A549 treated with dexamethasone at 1 μM for 4 hours (cell line): ENCODE results near the gene CATSPER4. TPM values are rescaled to one million over a fixed set of nuclear protein-coding genes. Genes with fewer than 3 reads are reported as not detected.

ENCODE experiments used
- total RNA-seq: library from RNA; stranded (reverse); fragments of 200-300 nt; extraction: Qiagen RNA extraction; gene quantifications from 5 replicates; pipeline ENCODE4 v1.2.3, GENCODE V29; 2022

CATSPER4 gene
- not detected in 5 replicates for total RNA-seq

GRCh38 chr1:26190373-26190987 is at the start of gene CATSPER4:
TSS of gene CATSPER4 (plus strand) at chr1:26190602. CDS start at chr1:26190628, 26 bp downstream.

DNA sequence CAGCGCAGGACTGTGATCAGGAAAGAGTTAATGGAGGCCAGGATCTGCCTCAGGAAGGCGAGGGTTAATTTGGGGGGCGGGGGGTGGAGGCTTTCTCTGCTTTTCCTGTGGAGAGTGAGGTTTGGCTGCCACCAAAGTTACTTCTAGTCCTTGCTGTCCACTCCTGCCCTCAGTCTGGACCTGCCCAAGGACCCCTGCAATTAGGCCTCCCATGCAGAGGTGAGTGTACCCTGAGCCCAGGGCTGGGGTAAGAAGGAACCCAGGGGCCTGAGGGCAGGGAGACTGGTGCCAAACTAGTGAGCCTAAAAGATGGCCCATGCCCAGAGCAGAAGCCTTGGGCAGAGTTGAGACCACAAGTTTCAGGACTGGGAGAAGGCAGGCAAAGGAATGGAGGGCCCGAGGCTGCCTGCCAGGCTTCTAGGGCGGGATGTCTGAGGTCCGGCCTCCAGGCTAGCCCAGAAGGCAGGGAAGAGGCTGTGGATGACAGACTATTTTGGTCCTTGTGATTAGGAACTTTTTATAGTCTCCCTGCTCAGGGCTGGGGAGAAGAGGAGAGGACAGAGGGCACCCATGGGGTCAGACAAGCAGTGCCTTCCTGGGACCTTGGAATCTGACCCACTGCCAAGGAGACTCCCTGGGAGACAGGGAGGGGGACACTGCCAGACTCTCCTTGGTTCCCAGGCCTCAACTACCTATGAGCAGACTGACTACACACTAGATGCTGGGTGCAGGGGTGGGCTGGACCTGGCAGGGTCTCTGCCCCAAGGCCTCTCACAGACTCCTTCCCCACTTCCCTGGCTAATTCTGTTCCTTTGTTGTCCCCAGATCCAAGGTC is 31.3 kb upstream of the CATSPER4 start, which contains the start of gene FAM110D:
Gene FAM110D, plus strand, starts transcription at position 172 of the 835 bp plus-strand sequence. CDS start 2,213 bp downstream, outside the sequence.

DNA sequence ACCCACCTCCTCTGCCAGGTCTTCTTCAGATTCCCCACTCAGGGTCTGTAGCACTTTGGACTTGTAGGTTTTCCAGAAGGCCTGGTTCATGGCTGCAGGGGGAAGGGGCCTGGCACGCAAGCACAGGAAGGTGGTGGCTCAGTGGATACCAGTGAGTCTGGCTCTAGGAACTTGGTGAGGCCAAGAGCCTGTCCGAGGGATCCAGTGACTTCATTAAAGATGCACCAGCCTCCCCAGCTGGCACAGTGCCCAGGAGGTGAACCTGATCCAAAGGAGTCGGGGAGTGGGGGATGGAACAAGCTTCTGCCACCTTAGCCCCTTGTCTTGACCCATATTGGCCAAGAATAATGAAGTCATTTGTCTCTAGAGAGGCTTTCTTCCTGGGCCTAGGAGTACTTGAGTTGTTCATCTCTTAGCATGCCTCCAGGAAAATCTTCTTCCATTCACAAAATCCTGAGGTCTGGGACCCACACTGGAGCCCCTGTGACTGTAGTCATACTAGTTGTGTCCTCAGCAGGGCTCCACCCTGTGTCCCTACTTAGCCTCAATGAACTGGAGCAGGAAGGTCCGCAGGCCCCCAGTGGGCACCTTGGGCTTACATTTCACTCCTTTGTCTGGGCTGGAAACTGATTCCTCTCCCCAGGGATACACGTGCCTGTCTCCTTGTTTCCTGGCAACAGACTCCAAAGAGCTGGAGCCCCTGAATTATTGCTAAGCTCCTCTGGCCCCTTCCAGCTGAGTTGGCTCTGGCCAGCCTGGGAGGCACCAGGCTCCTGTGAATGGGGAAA is 21.8 kb upstream of the CATSPER4 start, which contains the start of gene C1orf232:
Gene C1orf232, minus strand, starts transcription at position 554 of the 788 bp plus-strand sequence. Its CDS starts 464 bp downstream, at position 90.

DNA sequence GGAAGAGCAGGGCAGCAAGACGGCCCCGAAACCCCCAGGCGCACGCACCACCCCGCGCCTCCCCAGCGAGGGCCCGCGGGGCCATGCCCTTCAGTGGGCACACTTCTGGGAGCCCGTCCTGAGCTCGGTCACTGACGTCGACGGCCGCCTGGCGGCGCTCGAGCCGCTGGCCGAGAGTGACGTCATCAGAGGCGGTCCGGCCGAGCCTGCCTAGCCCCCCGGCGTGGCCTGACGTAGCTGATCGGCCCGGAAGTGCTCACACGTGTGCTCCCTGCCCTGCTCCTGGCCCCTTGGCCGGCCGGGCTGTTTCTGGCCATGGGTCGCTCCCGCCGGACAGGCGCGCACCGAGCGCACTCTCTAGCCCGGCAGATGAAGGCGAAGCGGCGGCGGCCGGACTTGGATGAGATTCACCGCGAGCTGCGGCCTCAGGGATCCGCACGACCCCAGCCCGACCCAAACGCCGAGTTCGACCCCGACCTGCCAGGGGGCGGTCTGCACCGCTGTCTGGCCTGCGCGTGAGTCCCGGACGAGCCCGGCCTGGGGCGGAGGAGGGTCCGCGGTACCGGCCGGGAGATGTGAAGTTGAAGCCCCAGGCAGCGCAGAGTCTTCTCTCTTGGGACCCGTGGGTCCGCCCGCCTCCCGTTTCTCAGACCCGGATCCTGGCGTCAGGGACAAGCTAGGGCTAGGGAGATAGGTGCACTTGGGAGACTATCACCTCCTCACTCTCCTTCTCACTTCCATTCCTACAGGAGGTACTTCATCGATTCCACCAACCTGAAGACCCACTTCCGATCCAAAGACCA is 20.5 kb upstream of the CATSPER4 start, which contains the start of gene ZNF593:
Gene ZNF593, plus strand, starts transcription at position 240 of the 803 bp plus-strand sequence. Its CDS starts 76 bp downstream, at position 316.

DNA sequence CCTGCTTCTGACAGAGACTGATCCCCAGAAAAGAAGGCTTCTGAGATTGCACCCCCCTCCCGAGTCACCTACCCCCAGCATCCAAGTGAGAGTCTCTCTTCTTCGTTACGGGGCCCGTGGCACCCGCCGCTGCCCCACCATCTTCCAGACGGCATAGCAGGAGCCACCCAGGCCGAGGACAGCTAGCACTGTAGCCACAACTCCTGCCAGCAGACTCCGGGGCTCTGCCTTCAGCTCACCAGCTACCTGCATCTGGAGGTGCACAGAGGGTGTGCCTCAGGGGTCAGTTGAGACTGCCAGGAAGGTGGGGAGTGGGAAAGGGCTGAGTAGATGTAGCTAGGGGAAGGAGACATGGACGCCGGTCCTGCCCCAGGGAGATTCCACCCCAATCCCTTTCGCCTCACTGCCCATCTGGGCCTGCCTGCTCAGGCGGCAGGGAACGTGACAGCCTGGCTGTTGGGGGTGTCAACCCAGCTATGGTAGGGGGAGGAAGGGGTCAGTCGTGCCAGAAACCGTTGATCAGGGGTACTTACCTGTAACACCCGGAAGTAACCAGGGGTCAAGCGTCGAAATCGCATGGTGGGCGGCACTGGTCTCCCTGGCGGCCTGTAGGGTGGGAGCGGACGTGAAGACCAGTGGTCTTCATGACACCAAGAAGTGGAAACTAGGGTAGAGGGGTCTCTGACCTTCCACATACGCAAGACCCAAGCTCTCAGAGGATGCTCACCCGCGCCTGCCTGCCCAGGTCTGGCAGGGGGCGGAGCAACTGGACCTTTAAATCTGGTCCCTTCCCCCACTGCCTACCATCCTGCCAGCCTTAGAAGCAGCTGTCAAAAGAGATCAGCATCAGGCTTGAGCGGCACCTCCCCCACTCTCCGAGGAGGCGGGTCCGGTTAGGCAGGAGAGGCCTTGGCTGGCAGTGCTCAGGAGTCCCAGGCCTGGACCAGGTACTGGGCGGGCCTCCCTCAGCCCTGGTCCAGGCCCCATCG is 19.0 kb upstream of the CATSPER4 start, which contains the start of gene ZNF593OS:
Gene ZNF593OS, minus strand, starts transcription at position 749 of the 989 bp plus-strand sequence. Its CDS starts 171 bp downstream, at position 578.

GRCh38 chr1:26177182-26177684 is 13.2 kb upstream of the CATSPER4 start, which contains the start of gene CNKSR1:
TSS of gene CNKSR1 (plus strand) at chr1:26177491. CDS start at chr1:26177548, 57 bp downstream.

GRCh38 chr1:26233903-26234643 is 43.7 kb downstream of the CATSPER4 start, which contains the start of gene CEP85:
TSS of gene CEP85 (plus strand) at chr1:26234200. CDS start at chr1:26239784, 5,584 bp downstream.

Other genes with a start within 250 kb of the CATSPER4 start
- gene PAFAH2, start 192.5 kb upstream of the CATSPER4 start, total RNA-seq: 6.8 to 8.4 TPM (median 8.0 TPM) in 5 replicates
- 0.05 TPM in 1 of 5 replicates, not detected in the others for gene EXTL1, start 168.8 kb upstream of the CATSPER4 start, total RNA-seq
- gene SLC30A2, start 144.5 kb upstream of the CATSPER4 start, total RNA-seq: 0.27 to 0.55 TPM (median 0.36 TPM) in 5 replicates
- gene TRIM63, start 123.0 kb upstream of the CATSPER4 start, total RNA-seq: 1.7 to 2.8 TPM (median 2.2 TPM) in 5 replicates
- gene PDIK1L, start 78.8 kb upstream of the CATSPER4 start, total RNA-seq: 1.9 to 2.4 TPM (median 2.0 TPM) in 5 replicates
- gene FAM110D, start 31.5 kb upstream of the CATSPER4 start, total RNA-seq: 0.04 TPM in 2 of 5 replicates, not detected in the others
- gene C1orf232, start 21.6 kb upstream of the CATSPER4 start, total RNA-seq: not detected in 5 replicates
- 46.6 to 63.3 TPM (median 55.0 TPM) in 5 replicates for gene ZNF593, start 20.7 kb upstream of the CATSPER4 start, total RNA-seq
- gene ZNF593OS, start 18.8 kb upstream of the CATSPER4 start, total RNA-seq: 0.10 to 0.70 TPM in 2 of 5 replicates, not detected in the others
- gene CNKSR1, start 13.1 kb upstream of the CATSPER4 start, total RNA-seq: 0.17 to 0.57 TPM (median 0.31 TPM) in 4 of 5 replicates, not detected in the other
- 10.7 to 12.9 TPM (median 12.3 TPM) in 5 replicates for gene CEP85, start 43.6 kb downstream of the CATSPER4 start, total RNA-seq
- gene SH3BGRL3, start 89.5 kb downstream of the CATSPER4 start, total RNA-seq: 113 to 153 TPM (median 142 TPM) in 5 replicates
- gene UBXN11, start 116.0 kb downstream of the CATSPER4 start, total RNA-seq: 9.7 to 14.8 TPM (median 13.5 TPM) in 5 replicates
- gene CD52, start 127.4 kb downstream of the CATSPER4 start, total RNA-seq: 0.38 TPM in 1 of 5 replicates, not detected in the others
- 1.1 to 2.1 TPM (median 1.5 TPM) in 5 replicates for gene CRYBG2, start 163.5 kb downstream of the CATSPER4 start, total RNA-seq
- gene ZNF683, start 182.1 kb downstream of the CATSPER4 start, total RNA-seq: not detected in 5 replicates
- not detected in 5 replicates for gene LIN28A, start 220.2 kb downstream of the CATSPER4 start, total RNA-seq
- 22.1 to 26.1 TPM (median 23.0 TPM) in 5 replicates for gene DHDDS, start 241.7 kb downstream of the CATSPER4 start, total RNA-seq